IPS DF 6.9 (cell line): Measurements from ENCODE around the gene TMEM183A.

Experiments used
- DNase-seq: peaks from one replicate; pipeline ENCODE4 v3.0.0-alpha.2; 2013; ENCODE audit warnings: low read depth, low spot score
- H3K27ac ChIP-seq: one replicate; pipeline ENCODE4 v1.5.1; 2013; ENCODE audit warnings: low read length, control low read depth
- H3K27me3 ChIP-seq: 2 replicates; pipeline ENCODE4 v1.6.1; 2013; ENCODE audit warnings: mild to moderate bottlenecking, low read length; ENCODE audit not compliant: control insufficient read depth, insufficient read depth
- H3K36me3 ChIP-seq: 2 replicates; pipeline ENCODE4 v1.6.1; 2013; ENCODE audit warnings: low read length; ENCODE audit not compliant: control insufficient read depth, insufficient read depth
- H3K4me1 ChIP-seq: 2 replicates; pipeline ENCODE4 v1.6.1; 2013; ENCODE audit warnings: low read length; ENCODE audit not compliant: control insufficient read depth, insufficient read depth
- H3K4me3 ChIP-seq: 2 replicates; pipeline ENCODE4 v1.5.1; 2013; ENCODE audit warnings: mild to moderate bottlenecking, low read length
- H3K9me3 ChIP-seq: 2 replicates; pipeline ENCODE4 v1.6.1; 2013; ENCODE audit warnings: low read length, inconsistent platforms; ENCODE audit not compliant: control insufficient read depth, insufficient read depth
- WGBS: extraction: QIAGEN DNeasy Blood & Tissue Kit; methylation state at CpG from one replicate; pipeline ENCODE4 v1.1.7; 2013; ENCODE audit warnings: mixed read lengths, missing lambda C conversion rate; ENCODE audit not compliant: insufficient read length, insufficient coverage; 5-methylcytosine and 5-hydroxymethylcytosine counted together

Gene TMEM183A

DNA sequence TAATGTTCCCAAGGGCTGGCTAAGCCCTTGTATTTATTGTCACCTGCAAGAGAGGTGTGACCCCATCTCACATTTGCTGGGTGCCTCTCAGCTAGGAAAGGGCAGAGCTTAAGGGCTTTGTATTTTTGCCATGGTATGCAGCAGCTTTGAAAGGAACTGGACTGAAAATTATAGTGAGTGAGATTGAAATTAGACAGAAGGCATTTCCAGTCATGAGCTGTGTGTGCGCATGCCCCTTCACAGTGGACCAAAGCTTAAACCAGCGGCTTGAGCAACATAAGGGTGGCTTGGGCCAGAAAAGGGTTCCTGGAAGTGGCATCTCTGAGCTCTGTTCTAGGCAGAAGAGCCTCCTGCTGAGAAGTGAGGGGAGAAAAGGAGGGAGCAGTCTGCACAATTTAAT is 58.8 kb downstream of the TMEM183A start:
- Histone ChIP-seq H3K36me3 (peaks cover 7% of the 10 kb centered on the region; the same call in 1 of the 2 replicates), H3K4me1 (no peaks in the 10 kb centered on the region), H3K27ac (no peak overlapping the region), H3K9me3 (no peaks in the 10 kb centered on the region), H3K4me3 (no peak overlapping the region), H3K27me3 (no peaks in the 10 kb centered on the region)
- WGBS: no CpG with 5 or more reads among the region's 2 CpGs
- DNase-seq: no peak

DNA sequence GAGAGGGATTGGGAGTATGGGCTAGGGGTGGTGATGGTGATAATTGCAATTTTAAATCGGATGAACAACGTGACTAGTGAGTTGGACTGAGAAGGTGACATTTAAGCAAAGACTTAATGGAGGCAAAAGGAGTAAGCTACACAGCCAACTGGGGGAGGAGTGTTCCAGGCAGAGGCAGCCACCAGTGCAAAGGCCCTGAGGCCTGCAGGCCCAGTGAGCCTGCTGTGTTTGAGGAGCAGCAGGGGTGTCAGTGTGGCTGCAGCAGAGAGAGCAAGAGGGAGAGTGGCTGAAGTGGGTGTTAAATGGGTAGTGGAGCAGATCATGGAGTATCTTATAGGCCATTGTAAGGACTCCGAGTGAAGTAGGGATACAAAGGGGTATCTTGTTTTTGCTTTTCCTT is 59.8 kb downstream of the TMEM183A start:
- no peaks in the 10 kb centered on the region for H3K27me3 ChIP-seq
- no peak for DNase-seq
- H3K36me3 ChIP-seq: 0 out of 2 replicates have a peak, but pooled peaks cover 4% of the 10 kb centered on the region
- WGBS: no CpG with 5 or more reads among the region's 3 CpGs
- H3K4me3 ChIP-seq: no peak overlapping the region
- no peaks in the 10 kb centered on the region for H3K9me3 ChIP-seq
- no peaks in the 10 kb centered on the region for H3K4me1 ChIP-seq
- H3K27ac ChIP-seq: no peak overlapping the region

DNA sequence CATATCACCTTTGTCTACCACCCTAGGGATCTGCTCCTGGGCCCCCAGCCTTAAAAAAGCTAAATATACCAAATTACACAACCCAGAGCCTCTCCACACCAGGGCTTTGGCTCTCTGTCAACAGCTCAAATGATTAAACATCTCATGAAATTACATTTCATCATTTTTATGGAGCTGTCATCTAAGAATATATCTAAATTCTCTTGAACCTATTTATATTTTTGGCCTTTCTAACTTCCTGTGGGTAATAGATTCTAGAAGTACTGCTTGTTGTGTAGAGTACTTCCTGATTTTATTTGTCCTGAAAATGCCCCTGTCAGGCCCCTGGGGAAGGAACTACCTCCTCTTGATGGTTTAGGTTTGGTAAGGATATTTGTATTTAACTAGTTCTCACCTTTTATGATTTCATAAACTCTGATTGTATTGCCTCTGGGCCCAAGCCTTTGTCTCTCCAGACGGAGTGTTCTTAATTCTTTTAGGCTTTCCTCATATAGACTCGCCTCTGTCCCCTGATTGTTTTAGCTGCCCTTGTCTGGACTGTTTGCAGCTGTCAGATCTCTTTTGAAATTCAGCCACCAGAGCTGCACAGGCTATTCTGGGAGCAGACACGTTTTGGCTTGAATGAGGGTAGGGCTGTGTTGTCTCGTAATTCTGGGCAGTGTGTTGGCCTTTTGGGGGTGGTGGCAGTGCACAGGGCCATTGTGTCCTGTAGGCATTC is 62.0 kb downstream of the TMEM183A start:
- no peak for DNase-seq
- Histone ChIP-seq H3K27ac (no peak overlapping the region), H3K27me3 (no peaks in the 10 kb centered on the region; the same call in 1 of the 2 replicates), H3K9me3 (no peaks in the 10 kb centered on the region), H3K4me1 (no peaks in the 10 kb centered on the region), H3K36me3 (0 out of 2 replicates have a peak, but pooled peaks cover 4% of the 10 kb centered on the region), H3K4me3 (no peak overlapping the region)
- WGBS: no CpG with 5 or more reads among the region's 4 CpGs

DNA sequence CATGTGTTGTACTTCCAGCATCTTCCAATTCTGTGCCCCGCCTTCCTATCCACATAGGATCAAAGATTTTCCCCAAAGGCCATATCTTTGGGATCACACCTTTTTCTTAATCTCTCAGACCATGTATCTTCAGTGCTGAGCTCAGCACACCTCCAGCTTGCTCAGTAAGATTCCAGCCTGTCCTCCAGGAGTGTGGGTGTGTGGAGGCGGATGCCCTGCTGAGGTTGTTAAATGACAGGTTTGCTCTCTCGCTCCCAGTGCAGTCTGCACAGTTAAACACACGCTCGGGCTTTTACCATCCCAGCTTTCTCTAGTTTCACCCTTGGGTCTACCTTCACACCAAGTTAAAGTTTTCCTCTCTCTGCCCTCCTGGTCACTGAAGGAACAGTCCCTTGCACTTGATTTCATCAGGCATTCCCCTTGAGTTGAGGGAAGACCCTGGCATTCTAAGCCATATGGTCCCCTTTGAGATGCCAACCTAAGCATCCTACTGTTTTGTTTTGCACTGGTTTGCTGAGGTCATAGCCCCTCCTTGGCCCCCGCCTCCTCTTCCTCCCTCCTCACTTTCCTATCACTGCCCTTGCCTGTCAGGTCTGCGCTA is 64.9 kb downstream of the TMEM183A start:
- Histone ChIP-seq H3K9me3 (no peaks in the 10 kb centered on the region), H3K4me1 (0 out of 2 replicates have a peak, but pooled peaks cover 2% of the 10 kb centered on the region), H3K27me3 (peaks cover 14% of the 10 kb centered on the region; the same call in 1 of the 2 replicates), H3K27ac (no peak overlapping the region), H3K36me3 (0 out of 2 replicates have a peak, but pooled peaks cover 4% of the 10 kb centered on the region), H3K4me3 (no peak overlapping the region)
- no peak for DNase-seq
- WGBS: no CpG with 5 or more reads among the region's 7 CpGs

DNA sequence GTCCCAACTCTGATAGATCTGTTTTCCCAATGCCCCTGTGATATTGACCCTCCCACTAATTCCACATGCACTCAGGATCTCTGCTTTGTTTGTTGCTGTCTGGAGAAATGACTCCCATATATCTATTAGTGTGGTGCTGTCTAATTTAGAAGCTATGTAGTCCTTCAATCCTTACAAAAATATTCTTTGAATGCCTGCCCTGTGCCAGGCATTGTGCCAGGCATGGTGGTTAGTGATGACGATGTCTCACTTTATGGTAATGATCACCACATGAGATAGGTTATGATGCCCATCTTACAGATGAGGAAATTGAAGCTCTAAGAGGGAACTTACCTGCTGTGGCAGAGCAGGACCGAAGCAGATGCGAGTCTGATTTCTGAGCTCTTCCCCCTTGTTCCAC is 65.7 kb downstream of the TMEM183A start:
- peaks cover 14% of the 10 kb centered on the region; the same call in 1 of the 2 replicates for H3K27me3 ChIP-seq
- no peaks in the 10 kb centered on the region for H3K9me3 ChIP-seq
- no CpG with 5 or more reads among the region's 3 CpGs for WGBS
- H3K4me1 ChIP-seq: 0 out of 2 replicates have a peak, but pooled peaks cover 2% of the 10 kb centered on the region
- DNase-seq: no peak
- H3K36me3 ChIP-seq: 0 out of 2 replicates have a peak, but pooled peaks cover 4% of the 10 kb centered on the region
- H3K4me3 ChIP-seq: no peak overlapping the region
- no peak overlapping the region for H3K27ac ChIP-seq

DNA sequence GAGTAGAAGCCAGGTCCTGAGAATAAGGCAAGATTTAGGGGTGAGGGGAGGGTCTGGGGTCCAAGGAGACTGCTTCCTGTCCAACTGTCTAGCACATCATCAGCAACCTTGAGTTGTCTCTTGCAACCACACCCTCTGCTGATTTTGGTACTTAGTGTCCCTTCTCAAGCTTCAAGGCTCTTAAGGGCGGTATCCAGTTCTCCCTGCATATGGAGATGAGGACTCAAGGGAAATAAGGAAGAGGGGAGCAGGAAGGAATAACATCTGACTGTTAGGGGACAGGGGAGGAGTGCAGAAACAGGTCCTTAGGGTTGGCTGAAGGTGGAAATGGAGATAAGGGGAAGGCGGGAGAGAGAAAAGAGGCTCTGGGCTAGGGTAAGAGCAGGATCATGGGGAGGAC is 66.3 kb downstream of the TMEM183A start:
- H3K27me3 ChIP-seq: peaks cover 14% of the 10 kb centered on the region; the same call in 1 of the 2 replicates
- 0 out of 2 replicates have a peak, but pooled peaks cover 2% of the 10 kb centered on the region for H3K36me3 ChIP-seq
- H3K4me3 ChIP-seq: no peak overlapping the region
- H3K4me1 ChIP-seq: 0 out of 2 replicates have a peak, but pooled peaks cover 2% of the 10 kb centered on the region
- no peak overlapping the region for H3K27ac ChIP-seq
- no CpG with 5 or more reads among the region's 2 CpGs for WGBS
- H3K9me3 ChIP-seq: no peaks in the 10 kb centered on the region
- no peak for DNase-seq
